ENCODE data around the gene ZNF587.

GRCh38 chr19:57814505-57815246, 35.0 kb upstream of the ZNF587 start, which contains the start of gene ZNF552:
- TF ChIP-seq, protein P1, sequence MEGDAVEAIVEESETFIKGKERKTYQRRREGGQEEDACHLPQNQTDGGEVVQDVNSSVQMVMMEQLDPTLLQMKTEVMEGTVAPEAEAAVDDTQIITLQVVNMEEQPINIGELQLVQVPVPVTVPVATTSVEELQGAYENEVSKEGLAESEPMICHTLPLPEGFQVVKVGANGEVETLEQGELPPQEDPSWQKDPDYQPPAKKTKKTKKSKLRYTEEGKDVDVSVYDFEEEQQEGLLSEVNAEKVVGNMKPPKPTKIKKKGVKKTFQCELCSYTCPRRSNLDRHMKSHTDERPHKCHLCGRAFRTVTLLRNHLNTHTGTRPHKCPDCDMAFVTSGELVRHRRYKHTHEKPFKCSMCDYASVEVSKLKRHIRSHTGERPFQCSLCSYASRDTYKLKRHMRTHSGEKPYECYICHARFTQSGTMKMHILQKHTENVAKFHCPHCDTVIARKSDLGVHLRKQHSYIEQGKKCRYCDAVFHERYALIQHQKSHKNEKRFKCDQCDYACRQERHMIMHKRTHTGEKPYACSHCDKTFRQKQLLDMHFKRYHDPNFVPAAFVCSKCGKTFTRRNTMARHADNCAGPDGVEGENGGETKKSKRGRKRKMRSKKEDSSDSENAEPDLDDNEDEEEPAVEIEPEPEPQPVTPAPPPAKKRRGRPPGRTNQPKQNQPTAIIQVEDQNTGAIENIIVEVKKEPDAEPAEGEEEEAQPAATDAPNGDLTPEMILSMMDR (conservative IDR thresholded peaks at IDR 0.05; ENCODE audit: low read length), result no peak
- TF ChIP-seq EZH2phosphoT487 (IDR thresholded peaks at IDR 0.05; ENCODE audit: borderline replicate concordance, low read depth, low read length), result no peak
